Urinary bladder (tissue), 4 donors: ENCODE results near the gene ZDHHC1. TPM values are rescaled to one million over a fixed set of nuclear protein-coding genes. Genes with fewer than 3 reads are reported as not detected.
A peak's percentile ranks its signal among the peaks of the same experiment; 100 is the strongest.

Experiments used
- DNase-seq: peaks from one replicate; pipeline ENCODE4 v3.0.0-alpha.2; 2015; ENCODE audit errors: extremely low spot score
- H3K27ac ChIP-seq: one replicate; pipeline ENCODE4 v1.5.1; 2013; ENCODE audit warnings: low read depth, mild to moderate bottlenecking, moderate library complexity
- H3K36me3 ChIP-seq: one replicate; pipeline ENCODE4 v1.6.1; 2013; ENCODE audit warnings: mild to moderate bottlenecking, moderate library complexity; ENCODE audit not compliant: insufficient read depth
- H3K4me1 ChIP-seq: one replicate; pipeline ENCODE4 v1.6.1; 2013; ENCODE audit warnings: mild to moderate bottlenecking, moderate library complexity; ENCODE audit not compliant: insufficient read depth
- H3K4me3 ChIP-seq: one replicate; pipeline ENCODE4 v1.5.1; 2013; ENCODE audit warnings: low read depth, low read length
- WGBS: extraction: QIAGEN DNeasy Blood & Tissue Kit; methylation state at CpG from one replicate; pipeline ENCODE4 v1.1.7; 2013; 5-methylcytosine and 5-hydroxymethylcytosine counted together
- polyA plus RNA-seq: library from polyadenylated mRNA; stranded (reverse); fragments of 200-250 nt; gene quantifications from one replicate; pipeline ENCODE4 v1.2.3, GENCODE V29; 2013
- total RNA-seq: library from RNA; depleted of rRNA; stranded (reverse); fragments of >200 nt; gene quantifications from one replicate; pipeline ENCODE4 v1.2.3, GENCODE V29; 2014
- donor health status: healthy with polysubstance abuse.
- donor health status: healthy.

ZDHHC1 gene
- total and polyA plus RNA-seq, 2 donors: 3.8 to 10.9 TPM

DNA sequence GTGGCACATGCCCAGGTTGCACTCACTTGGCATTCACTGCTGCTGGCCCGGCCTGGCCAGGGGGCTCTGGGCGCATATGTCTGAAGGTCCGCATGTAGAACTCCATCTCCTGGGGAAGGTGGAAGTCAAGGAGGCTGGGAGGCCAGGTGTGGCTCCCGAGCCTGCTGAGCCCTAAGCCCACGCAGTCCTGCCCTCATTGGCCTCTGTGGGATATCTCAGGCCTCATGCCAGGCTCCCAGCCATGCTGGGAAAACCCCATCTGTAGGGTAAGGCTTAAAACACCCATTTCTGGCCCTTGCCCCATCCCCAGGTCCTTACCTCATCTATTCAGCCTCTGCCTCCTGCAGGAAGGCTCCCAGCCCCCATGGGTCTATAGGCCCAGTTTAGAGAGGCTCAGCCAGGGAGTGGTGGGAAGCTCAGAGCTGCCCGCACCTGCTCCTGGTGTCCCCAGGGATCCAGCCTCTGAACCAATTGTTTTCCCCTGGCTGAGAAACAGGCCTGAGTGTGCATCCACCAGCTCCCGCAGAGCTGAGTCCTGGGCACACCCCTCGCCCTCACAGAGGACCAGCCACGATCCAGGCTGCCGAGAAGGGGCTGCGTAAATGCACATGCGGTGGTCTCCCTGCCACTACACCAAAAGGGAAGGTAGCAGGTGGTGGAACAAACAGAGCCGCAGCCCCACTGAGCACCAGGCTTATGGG, 20.7 kb downstream of the ZDHHC1 start:
- WGBS: 82% methylated on average over 13 of the region's 13 CpGs
- Histone ChIP-seq H3K4me1 (no peaks in the 10 kb centered on the region), H3K36me3 (no peaks in the 10 kb centered on the region), H3K27ac (no peak overlapping the region), H3K4me3 (no peak overlapping the region)
- no peak for DNase-seq

DNA sequence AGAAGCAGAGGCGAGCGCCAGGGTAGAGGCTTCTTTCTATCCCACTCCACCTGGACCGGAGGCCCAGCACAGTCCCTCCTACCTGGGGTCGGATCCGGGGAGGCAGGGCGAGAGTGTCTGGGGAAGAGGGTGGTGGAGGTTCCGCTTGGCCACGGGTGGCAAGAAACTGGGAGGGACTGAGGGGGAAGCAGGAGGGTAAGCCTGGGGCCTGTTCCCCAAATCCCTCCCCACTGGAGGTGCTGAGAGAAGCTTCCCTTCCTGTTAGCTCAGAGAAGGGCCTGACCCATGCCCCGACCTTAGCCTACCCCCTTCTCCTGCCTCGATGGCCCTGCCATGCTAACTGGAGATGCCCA, 21.2 kb downstream of the ZDHHC1 start:
- H3K27ac ChIP-seq: no peak overlapping the region
- no peak overlapping the region for H3K4me3 ChIP-seq
- no peaks in the 10 kb centered on the region for H3K4me1 ChIP-seq
- 85% methylated on average over 10 of the region's 10 CpGs for WGBS
- DNase-seq: no peak
- no peaks in the 10 kb centered on the region for H3K36me3 ChIP-seq

DNA sequence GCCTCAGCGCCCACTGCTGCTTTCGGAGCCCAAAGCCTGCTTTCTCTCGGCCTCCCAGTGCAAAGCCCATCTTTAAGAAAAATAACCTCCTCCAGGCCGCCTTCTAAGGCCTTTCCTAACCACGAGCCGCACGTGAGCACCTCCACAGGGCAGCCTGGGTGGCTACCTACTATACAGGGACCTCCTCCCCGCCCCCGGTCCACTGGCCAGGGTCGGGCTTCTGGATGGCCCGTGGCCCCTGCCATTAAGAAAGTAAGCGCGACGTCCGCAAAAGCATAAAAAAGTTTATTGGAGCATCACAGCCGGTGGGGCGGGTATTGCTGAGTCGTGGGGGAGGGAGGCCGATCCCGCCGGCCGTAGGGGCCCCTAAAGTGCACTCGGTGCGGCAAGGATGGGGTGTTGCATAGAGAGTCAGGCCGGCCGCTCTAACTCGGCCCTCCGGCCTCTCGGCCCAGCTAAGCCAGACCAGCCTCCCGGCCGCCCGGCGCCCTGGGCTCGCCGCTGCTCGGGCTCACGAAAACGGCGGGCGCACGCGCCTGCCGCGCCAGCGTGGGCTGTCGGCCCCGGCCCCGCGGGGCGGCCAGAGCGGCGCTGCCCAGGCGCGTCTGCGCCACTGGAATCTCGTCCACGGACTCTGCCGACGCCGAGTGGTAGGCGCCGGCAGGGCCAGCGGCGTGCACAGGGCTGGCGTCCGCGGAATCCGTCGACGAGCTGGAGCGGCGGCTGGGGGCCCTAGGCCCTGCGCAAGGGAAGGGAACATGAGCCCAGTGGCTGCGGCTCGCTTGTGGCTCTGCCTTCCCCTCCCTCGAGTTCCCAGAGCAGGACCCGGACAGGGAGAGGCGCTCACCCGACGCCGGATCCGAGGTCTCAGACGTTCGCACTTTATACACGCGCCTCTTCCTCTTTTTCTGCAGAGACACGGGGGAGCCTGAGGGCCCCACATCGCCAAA, 21.8 kb downstream of the ZDHHC1 start:
- Histone ChIP-seq H3K4me1 (no peaks in the 10 kb centered on the region), H3K27ac (no peak overlapping the region), H3K4me3 (peak overlapping the region; percentile 5), H3K36me3 (no peaks in the 10 kb centered on the region)
- 42% methylated on average over 88 of the region's 88 CpGs for WGBS
- DNase-seq: no peak

DNA sequence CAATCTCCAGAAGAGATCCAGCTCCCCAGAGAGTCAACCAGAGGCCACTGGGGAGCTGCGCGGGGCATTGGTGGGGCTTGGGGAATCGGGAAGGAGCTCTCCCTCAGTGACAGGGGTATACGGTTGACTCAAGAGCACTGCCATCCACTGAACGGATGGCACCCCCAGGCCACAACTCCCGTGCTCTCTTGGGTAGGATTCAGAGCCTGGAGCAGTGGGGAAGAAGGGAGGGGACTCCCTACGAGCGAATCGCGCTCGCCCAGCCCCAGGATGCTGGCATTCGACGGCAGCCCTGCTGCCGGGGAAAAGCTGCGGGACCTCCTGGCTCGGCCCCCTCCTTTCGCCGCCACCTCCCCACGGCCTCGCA, 22.5 kb downstream of the ZDHHC1 start:
- WGBS: 13% methylated on average over 20 of the region's 20 CpGs
- Histone ChIP-seq H3K4me3 (peak overlapping the region; percentile 14), H3K4me1 (no peaks in the 10 kb centered on the region), H3K36me3 (no peaks in the 10 kb centered on the region), H3K27ac (no peak overlapping the region)
- DNase-seq: no peak

DNA sequence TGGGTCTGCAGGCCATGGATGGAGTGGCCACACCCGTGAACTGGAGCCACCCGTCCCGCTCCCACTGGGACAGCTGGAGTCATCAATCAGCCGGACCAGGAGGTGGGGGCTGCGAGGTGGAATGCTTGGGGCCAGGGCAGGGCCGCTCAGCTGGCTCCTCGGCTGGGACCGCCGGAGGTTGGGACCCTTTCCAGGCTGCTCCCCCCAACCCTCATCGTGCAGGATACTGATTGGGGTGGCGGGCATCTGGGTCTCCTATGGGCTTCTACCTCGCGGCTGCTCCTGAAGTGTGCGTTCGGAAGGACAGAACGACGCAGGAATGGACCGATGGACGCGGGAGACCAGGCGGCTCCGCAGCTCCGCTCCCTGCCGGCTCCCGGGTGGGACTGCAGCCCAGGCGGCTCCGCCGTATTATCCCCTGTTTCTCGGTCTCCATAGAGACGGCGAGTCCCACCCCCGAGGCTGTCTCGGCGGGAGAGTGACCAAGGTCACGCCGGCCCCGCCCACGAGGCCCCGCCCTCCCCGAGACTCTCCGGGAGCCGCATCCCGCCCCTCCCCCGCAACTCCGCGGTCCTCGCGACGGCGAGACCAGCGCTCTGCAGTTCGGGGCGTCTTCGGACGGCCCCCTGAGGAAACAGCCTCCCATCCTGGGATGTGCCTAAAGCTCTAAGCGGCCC, 23.0 kb downstream of the ZDHHC1 start, which contains the start of gene TPPP3:
Gene TPPP3 (minus strand): TSS at position 388 of the 677 bp plus-strand sequence. CDS start 2,387 bp downstream, outside the sequence.
- Histone ChIP-seq H3K4me1 (no peaks in the 10 kb centered on the region), H3K4me3 (peak within 1 kb of the TSS; percentile 14), H3K27ac (no peak within 1 kb of the TSS), H3K36me3 (no peaks in the 10 kb centered on the region)
- no peak for DNase-seq
- WGBS: 1% methylated on average over 56 of the region's 56 CpGs

DNA sequence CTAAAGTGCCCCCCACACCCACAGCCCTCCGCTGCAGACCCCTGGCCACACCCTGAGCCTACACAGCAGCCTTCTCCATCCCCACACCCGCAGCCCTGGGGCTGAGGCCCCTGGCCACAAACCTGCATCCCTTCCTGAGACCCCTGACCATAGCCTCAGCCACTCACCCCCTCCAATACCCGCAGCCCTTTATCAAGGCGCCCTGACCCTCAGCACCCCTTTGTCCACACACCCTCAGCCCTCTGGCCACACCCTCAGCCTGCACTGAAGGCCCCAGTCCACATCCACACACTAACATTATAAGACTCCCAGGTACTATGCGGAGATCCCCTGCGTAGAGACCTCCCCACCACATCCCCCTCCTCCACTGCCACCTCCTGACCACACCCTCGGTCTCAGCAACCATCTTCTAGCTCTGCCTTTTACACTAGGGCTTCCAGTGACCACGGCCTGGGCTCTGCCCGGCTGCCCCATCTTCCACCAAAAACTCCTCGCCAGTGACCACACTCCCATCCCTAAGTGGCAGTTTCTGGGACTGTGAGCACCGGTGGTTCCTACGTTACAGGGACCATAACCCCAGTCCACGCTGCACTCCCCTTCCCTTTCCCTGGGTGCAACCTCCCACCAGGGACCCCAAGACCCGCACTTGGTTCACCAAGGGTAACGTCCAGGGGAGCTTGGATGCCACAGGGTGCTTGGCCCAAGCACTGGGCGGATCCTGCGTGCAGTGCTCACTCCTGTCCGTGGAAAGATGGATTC, 23.8 kb downstream of the ZDHHC1 start:
- WGBS: 58% methylated on average over 18 of the region's 18 CpGs

DNA sequence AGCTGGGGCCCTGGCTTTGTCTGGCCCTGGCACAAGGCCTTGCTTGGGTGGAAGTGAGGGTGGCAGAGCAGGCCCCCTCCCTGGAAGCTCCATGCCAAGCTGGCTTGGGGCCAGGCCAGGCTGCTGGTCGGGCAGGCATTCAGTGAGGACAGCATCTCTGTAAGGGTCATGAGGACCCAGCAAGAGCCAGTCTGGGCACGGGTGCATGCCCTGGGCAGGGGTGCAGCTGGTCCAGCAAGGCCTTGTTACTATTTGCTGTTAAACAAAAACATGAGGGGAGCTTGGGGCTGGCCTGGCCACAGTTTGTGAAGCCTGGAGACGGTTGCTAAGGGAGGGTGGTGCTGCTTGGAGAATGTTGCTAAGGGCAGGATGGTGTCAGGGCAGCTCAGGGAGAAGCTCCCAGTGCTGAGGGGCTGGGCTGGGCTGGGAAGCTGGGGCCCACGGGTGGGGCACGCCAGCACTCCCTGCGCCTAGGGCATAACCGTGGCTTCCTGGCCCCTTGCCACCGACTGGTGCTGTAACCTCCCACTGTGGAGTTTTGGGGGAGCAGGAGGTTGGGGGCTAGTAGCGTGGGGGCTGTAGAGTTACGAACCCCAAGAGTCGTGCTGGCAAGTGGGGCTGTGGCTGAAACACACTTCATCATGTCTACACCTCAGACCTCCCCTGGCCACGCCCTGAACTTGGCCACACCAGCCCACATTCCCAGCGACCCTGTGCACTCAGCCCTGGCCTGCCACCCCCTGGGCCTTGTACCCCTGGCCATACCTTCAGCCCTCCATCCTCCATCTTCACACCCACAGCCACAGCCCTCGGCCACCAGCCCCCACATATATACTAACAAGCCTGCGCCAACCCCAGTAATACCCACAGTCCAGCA, 24.6 kb downstream of the ZDHHC1 start:
- 43% methylated on average over 15 of the region's 15 CpGs for WGBS
- no peaks in the 10 kb centered on the region for H3K4me1 ChIP-seq
- H3K27ac ChIP-seq: no peak overlapping the region
- no peak for DNase-seq
- no peak overlapping the region for H3K4me3 ChIP-seq
- no peaks in the 10 kb centered on the region for H3K36me3 ChIP-seq

More for the DNA sequence above, 23.8 kb downstream of the ZDHHC1 start:
- DNase-seq: no peak
- H3K36me3 ChIP-seq: no peaks in the 10 kb centered on the region
- H3K4me1 ChIP-seq: no peaks in the 10 kb centered on the region
- no peak overlapping the region for H3K4me3 ChIP-seq
- no peak overlapping the region for H3K27ac ChIP-seq

DNA sequence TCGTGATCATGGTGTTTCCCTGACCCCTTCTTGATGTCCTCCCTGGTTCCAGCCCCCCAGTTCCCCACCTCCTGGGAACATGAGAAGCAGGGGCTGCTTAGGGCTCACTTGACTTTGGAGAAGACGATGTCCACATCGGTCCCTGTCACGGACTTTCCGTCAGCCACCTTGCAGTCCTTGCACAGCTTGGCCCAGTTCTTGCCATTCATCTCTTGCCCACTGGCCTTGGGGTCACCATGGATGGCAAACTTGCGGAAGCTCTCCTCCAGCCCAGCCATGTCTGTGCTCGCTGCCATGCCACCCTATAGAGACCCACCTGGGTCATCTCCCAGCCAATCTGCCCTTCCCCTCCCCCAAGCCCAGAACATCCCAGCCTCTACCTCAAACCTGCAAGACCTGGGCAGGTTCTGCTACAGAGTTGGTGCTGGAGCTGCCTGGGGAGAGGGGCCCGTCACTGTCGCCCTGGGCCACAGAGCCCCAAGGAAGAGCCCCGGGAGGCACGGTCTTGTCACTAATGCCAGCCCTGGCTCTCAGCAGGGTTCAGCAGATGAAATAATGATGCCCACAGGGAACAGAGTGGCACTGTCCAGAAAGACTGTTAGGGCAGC, 25.4 kb downstream of the ZDHHC1 start:
- WGBS: 88% methylated on average over 11 of the region's 11 CpGs
- DNase-seq: no peak
- Histone ChIP-seq H3K4me3 (no peak overlapping the region), H3K27ac (no peak overlapping the region), H3K4me1 (no peaks in the 10 kb centered on the region), H3K36me3 (no peaks in the 10 kb centered on the region)

DNA sequence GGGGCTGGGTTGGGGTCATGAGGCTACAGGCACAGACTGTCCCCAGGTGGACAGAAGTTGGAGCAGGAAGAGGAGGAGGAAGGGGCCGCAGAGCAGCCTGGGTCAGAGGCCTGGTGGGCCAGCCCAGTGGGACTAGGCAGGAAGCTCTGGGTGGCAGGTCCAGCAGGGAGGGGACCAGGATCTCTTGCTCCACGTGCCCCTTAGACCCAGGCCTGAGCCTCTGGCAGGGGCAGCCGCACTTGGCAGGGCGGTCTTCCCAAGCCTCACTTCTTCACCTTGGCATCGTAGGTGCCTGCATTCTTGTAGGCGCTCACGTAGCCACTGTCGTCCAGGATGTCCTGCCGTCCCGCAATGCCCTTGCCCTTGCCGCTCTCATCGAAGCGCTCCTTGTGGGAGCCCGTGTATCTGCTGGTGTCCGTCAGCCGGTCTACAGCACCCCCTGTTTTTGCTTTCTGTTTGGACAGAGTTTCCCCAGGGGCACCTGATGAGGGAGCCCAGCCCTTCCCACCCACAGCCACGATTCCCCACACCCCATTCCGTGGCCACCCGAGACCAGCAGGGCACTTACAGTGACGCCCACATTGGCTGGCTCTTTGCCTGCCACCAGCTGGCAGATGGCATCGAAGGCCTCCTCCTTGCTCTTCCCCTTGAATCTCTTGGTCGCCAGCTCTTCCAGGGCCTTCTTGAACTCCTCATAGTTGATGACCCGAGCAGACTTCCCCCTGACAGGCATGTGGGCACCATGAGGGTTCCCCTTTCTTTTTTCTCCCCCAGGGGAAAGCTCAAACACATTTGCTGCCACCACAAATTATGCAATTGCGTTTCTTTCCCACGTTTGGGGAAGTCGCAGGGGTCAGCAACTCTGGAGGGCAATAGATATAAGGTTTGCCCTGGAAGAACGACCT, 26.1 kb downstream of the ZDHHC1 start:
- DNase-seq: no peak
- H3K36me3 ChIP-seq: no peaks in the 10 kb centered on the region
- H3K27ac ChIP-seq: no peak overlapping the region
- no peaks in the 10 kb centered on the region for H3K4me1 ChIP-seq
- no peak overlapping the region for H3K4me3 ChIP-seq
- 88% methylated on average over 27 of the region's 27 CpGs for WGBS

DNA sequence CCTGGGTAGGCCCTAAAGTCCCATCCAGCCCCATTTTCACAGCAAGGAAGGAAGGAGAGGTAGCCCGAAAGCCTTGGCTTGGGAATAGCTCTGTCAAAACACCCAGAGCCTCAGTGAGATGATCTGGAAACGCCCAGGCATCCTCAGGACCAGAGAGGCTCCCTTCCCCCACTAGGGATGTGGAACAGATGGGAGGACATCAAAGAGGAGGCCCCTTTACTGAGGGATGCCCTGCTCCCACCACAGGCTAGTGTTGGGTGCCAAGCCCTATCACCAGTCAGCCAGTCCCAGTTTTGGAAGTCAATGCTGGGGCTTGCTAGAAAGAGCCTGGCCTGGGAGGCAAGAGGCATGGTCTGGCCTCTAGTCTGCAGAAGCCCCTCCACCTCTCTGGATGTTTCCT, 27.7 kb downstream of the ZDHHC1 start:
- H3K36me3 ChIP-seq: no peaks in the 10 kb centered on the region
- no peak overlapping the region for H3K27ac ChIP-seq
- no peaks in the 10 kb centered on the region for H3K4me1 ChIP-seq
- H3K4me3 ChIP-seq: no peak overlapping the region
- WGBS: 81% methylated on average over 2 of the region's 2 CpGs
- DNase-seq: no peak

DNA sequence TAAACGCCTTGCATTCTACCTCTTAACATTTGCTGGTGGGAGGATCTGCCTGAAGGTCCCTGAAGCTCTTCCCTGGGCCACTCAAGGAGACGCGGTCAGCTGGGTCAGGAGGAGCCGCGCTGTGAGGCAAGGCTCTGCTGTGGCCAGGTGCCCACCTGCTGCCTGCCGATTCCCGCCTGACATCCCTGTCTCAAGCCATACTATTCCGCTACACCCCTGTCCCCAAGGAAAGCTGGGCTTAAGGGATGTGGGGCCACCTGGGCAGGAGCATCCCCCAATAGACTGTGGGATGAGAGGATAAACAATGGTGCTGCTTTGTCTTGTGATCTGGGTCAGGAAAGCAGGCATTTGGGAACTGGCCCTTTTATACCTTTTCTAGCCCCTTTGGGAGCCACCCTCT, 28.1 kb downstream of the ZDHHC1 start:
- H3K4me1 ChIP-seq: no peaks in the 10 kb centered on the region
- no peaks in the 10 kb centered on the region for H3K36me3 ChIP-seq
- 91% methylated on average over 8 of the region's 8 CpGs for WGBS
- no peak for DNase-seq
- no peak overlapping the region for H3K27ac ChIP-seq
- no peak overlapping the region for H3K4me3 ChIP-seq
